ENCODE measurements around the gene KRABD2.
A peak's percentile ranks its signal among the peaks of the same experiment; 100 is the strongest.

The KRABD2 gene

GRCh38 chr17:8376271-8377067 is at the start of gene KRABD2:
KRABD2 (minus strand) TSS chr17:8376704.
- Mint-ChIP-seq H3K27me3 (ENCODE audit: insufficient read depth, low read depth, poor library complexity) (peaks cover 6% of the 10 kb centered on the region), H3K9me3 (no peaks in the 10 kb centered on the region), H3K4me3 (peak within 1 kb of the TSS; percentile 74), H3K36me3 (ENCODE audit: low read depth) (peaks cover 71% of the 10 kb centered on the region), H3K27ac (peak within 1 kb of the TSS; percentile 94), H3K4me1 (peaks cover 36% of the 10 kb centered on the region)
- peaks cover 48% of the 10 kb centered on the region for H3F3A ChIP-seq (replicated peaks; ENCODE audit: low read depth)
- peak within 1 kb of the TSS; percentile 96 for H3K4me3 ChIP-seq
- peaks cover 31% of the 10 kb centered on the region for H3K79me2 ChIP-seq (replicated peaks; ENCODE audit: insufficient read depth)
- H3K9me2 ChIP-seq (ENCODE audit: insufficient read depth) = no peaks in the 10 kb centered on the region
- H3K27me3 ChIP-seq (ENCODE audit: insufficient read depth) = no peaks in the 10 kb centered on the region
- no peak for TF ChIP-seq STAT1 (IDR thresholded peaks at IDR 0.05; ENCODE audit: unreplicated experiment)
- TF ChIP-seq NANOG (IDR thresholded peaks at IDR 0.05; ENCODE audit: borderline replicate concordance) = no peak
- 0 out of 2 replicates have a peak, but pooled peaks have one; percentile 46 for TF ChIP-seq ETS1 (IDR thresholded peaks at IDR 0.05)
- TF ChIP-seq, protein P1, sequence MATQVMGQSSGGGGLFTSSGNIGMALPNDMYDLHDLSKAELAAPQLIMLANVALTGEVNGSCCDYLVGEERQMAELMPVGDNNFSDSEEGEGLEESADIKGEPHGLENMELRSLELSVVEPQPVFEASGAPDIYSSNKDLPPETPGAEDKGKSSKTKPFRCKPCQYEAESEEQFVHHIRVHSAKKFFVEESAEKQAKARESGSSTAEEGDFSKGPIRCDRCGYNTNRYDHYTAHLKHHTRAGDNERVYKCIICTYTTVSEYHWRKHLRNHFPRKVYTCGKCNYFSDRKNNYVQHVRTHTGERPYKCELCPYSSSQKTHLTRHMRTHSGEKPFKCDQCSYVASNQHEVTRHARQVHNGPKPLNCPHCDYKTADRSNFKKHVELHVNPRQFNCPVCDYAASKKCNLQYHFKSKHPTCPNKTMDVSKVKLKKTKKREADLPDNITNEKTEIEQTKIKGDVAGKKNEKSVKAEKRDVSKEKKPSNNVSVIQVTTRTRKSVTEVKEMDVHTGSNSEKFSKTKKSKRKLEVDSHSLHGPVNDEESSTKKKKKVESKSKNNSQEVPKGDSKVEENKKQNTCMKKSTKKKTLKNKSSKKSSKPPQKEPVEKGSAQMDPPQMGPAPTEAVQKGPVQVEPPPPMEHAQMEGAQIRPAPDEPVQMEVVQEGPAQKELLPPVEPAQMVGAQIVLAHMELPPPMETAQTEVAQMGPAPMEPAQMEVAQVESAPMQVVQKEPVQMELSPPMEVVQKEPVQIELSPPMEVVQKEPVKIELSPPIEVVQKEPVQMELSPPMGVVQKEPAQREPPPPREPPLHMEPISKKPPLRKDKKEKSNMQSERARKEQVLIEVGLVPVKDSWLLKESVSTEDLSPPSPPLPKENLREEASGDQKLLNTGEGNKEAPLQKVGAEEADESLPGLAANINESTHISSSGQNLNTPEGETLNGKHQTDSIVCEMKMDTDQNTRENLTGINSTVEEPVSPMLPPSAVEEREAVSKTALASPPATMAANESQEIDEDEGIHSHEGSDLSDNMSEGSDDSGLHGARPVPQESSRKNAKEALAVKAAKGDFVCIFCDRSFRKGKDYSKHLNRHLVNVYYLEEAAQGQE (IDR thresholded peaks at IDR 0.05; ENCODE audit: unreplicated experiment) = no peak
- no peak for TF ChIP-seq CREB1 (CRISPR knock-in tag; IDR thresholded peaks at IDR 0.05; ENCODE audit: low read depth)
- TF ChIP-seq JUNB (IDR thresholded peaks at IDR 0.05; ENCODE audit: unreplicated experiment) = no peak
- no peak for TF ChIP-seq ZNF462 (CRISPR knock-in tag; IDR thresholded peaks at IDR 0.05)
- TF ChIP-seq, protein P2, sequence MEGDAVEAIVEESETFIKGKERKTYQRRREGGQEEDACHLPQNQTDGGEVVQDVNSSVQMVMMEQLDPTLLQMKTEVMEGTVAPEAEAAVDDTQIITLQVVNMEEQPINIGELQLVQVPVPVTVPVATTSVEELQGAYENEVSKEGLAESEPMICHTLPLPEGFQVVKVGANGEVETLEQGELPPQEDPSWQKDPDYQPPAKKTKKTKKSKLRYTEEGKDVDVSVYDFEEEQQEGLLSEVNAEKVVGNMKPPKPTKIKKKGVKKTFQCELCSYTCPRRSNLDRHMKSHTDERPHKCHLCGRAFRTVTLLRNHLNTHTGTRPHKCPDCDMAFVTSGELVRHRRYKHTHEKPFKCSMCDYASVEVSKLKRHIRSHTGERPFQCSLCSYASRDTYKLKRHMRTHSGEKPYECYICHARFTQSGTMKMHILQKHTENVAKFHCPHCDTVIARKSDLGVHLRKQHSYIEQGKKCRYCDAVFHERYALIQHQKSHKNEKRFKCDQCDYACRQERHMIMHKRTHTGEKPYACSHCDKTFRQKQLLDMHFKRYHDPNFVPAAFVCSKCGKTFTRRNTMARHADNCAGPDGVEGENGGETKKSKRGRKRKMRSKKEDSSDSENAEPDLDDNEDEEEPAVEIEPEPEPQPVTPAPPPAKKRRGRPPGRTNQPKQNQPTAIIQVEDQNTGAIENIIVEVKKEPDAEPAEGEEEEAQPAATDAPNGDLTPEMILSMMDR (conservative IDR thresholded peaks at IDR 0.05; ENCODE audit: low read depth in 2 of 2) = peak; percentile 51 to 52
- TF ChIP-seq ZNF331 (CRISPR knock-in tag; IDR thresholded peaks at IDR 0.05; ENCODE audit: low read depth) = no peak
- TF ChIP-seq EZH2 (IDR thresholded peaks at IDR 0.05; ENCODE audit: low read depth, unreplicated experiment) = no peak
- no peak for TF ChIP-seq EZH2phosphoT487 (IDR thresholded peaks at IDR 0.05; ENCODE audit: unreplicated experiment)
- peak; percentile 99 for TF ChIP-seq POLR2AphosphoS5 (IDR thresholded peaks at IDR 0.05; ENCODE audit: low read depth)
- no peak for TF ChIP-seq ZNF114 (CRISPR knock-in tag; IDR thresholded peaks at IDR 0.05)
- H3K4me2 ChIP-seq = peak within 1 kb of the TSS; percentile 99
- peak within 1 kb of the TSS; percentile 47; the same call in 1 of the 2 replicates for H2AFZ ChIP-seq
- ATAC-seq = peak; percentile 94
- H4K20me1 ChIP-seq (replicated peaks; ENCODE audit: insufficient read depth) = peaks cover 26% of the 10 kb centered on the region
- DNase-seq (ENCODE audit: low spot score) = peak; percentile 97
- peaks cover 27% of the 10 kb centered on the region; the same call in 1 of the 2 replicates for H3K4me1 ChIP-seq (ENCODE audit: insufficient read depth)
- H3K36me3 ChIP-seq (ENCODE audit: insufficient read depth) = peaks cover 47% of the 10 kb centered on the region
- H3K27ac ChIP-seq (ENCODE audit: low read depth) = peak within 1 kb of the TSS; percentile 99

Measured in GM23338 (cell line).